Lower lobe of right lung (tissue), 2 donors: ENCODE data around the gene HECW1. TPM values are rescaled to one million over a fixed set of nuclear protein-coding genes. Genes with fewer than 3 reads are reported as not detected.

Experiments used
- ATAC-seq, 2 donors: fragments of 200-7000 bp; cut with Tn5 transposase; one replicate each; pipeline ENCODE4 v1.9.1; 2020 to 2022; ENCODE audit warnings: mild to moderate bottlenecking in 2 of 2, moderate library complexity in 2 of 2
- DNase-seq: peaks from one replicate; pipeline ENCODE4 v3.0.0-alpha.2; 2020
- H3K27ac ChIP-seq: fragments of 200-600 bp; one replicate; pipeline ENCODE4 v1.8.0; 2022
- H3K27me3 ChIP-seq: fragments of 200-600 bp; one replicate; pipeline ENCODE4 v1.8.0; 2022; ENCODE audit warnings: low read depth
- H3K36me3 ChIP-seq: fragments of 200-600 bp; one replicate; pipeline ENCODE4 v1.8.0; 2022; ENCODE audit warnings: mild to moderate bottlenecking
- H3K4me1 ChIP-seq: fragments of 200-600 bp; one replicate; pipeline ENCODE4 v1.8.0; 2022
- H3K4me3 ChIP-seq: fragments of 200-600 bp; one replicate; pipeline ENCODE4 v1.8.0; 2022; ENCODE audit warnings: mild to moderate bottlenecking
- H3K9me3 ChIP-seq: fragments of 200-600 bp; one replicate; pipeline ENCODE4 v1.8.0; 2022
- CTCF ChIP-seq: fragments of 200-600 bp; IDR thresholded peaks from one replicate; pipeline ENCODE4 v1.8.0; 2022; ENCODE audit warnings: antibody characterized with exemption, mild to moderate bottlenecking
- intact Hi-C: fragments of 100-400 bp; cut with DNase I; formaldehyde crosslinking; loops from one replicate; pipeline ENCODE4 v1.11.0; 2022
- total RNA-seq: library from RNA; stranded (reverse); fragmentation: NEBNext Ultra II Directional; extraction: Animal tissue kit (Norgen Biotek cat#: 25700); gene quantifications from one replicate; pipeline ENCODE4 v1.2.1, GENCODE V29; 2021
- donor health status: DM: no; HTN: yes; CAD: no; lungs with severe emphysema.

The HECW1 gene
- total RNA-seq, 1 donor from 2014 or later, result 0.06 TPM

GRCh38 chr7:43589728-43590127 lies 477.3 kb downstream of the HECW1 start:
- intact Hi-C loops, result no loop called here
- no peak for TF ChIP-seq CTCF

GRCh38 chr7:43590862-43591557 lies 478.6 kb downstream of the HECW1 start:
- Histone ChIP-seq H3K9me3 (no peaks in the 10 kb centered on the region), H3K4me3 (no peak overlapping the region), H3K36me3 (no peaks in the 10 kb centered on the region), H3K4me1 (peaks cover 7% of the 10 kb centered on the region), H3K27ac (no peak overlapping the region), H3K27me3 (no peaks in the 10 kb centered on the region)
- ATAC-seq (no peak), DNase-seq (no peak)
- no peak for TF ChIP-seq CTCF
- intact Hi-C loops, result no loop called here

More at GRCh38 chr7:43589728-43590127, 477.3 kb downstream of the HECW1 start:
- no peak for ATAC-seq
- Histone ChIP-seq H3K27me3 (no peaks in the 10 kb centered on the region), H3K27ac (no peak overlapping the region), H3K4me1 (peaks cover 18% of the 10 kb centered on the region), H3K4me3 (no peak overlapping the region), H3K36me3 (no peaks in the 10 kb centered on the region), H3K9me3 (no peaks in the 10 kb centered on the region)
- no peak for DNase-seq

GRCh38 chr7:43591558-43592180 lies 479.2 kb downstream of the HECW1 start:
- peaks cover 7% of the 10 kb centered on the region for H3K4me1 ChIP-seq
- DNase-seq, result no peak
- H3K27ac ChIP-seq, result no peak overlapping the region
- no peak overlapping the region for H3K4me3 ChIP-seq
- peaks cover 5% of the 10 kb centered on the region for H3K36me3 ChIP-seq
- intact Hi-C loops, result no loop called here
- peak in 1 of 2 donors; percentile 68 for ATAC-seq
- TF ChIP-seq CTCF, result no peak
- no peaks in the 10 kb centered on the region for H3K27me3 ChIP-seq
- H3K9me3 ChIP-seq, result no peaks in the 10 kb centered on the region

GRCh38 chr7:43592326-43592725 lies 479.9 kb downstream of the HECW1 start:
- Histone ChIP-seq H3K4me3 (no peak overlapping the region), H3K4me1 (peaks cover 7% of the 10 kb centered on the region)

GRCh38 chr7:43593010-43593409 lies 480.6 kb downstream of the HECW1 start:
- Histone ChIP-seq H3K4me1 (peaks cover 7% of the 10 kb centered on the region), H3K4me3 (no peak overlapping the region), H3K27ac (no peak overlapping the region), H3K36me3 (peaks cover 19% of the 10 kb centered on the region), H3K27me3 (no peaks in the 10 kb centered on the region), H3K9me3 (no peaks in the 10 kb centered on the region)
- no peak for TF ChIP-seq CTCF
- DNase-seq, result no peak
- intact Hi-C loops, result no loop called here
- ATAC-seq, result no peak

More at GRCh38 chr7:43592326-43592725, 479.9 kb downstream of the HECW1 start:
- Histone ChIP-seq H3K27ac (no peak overlapping the region), H3K27me3 (no peaks in the 10 kb centered on the region), H3K9me3 (no peaks in the 10 kb centered on the region), H3K36me3 (peaks cover 12% of the 10 kb centered on the region)
- no peak for TF ChIP-seq CTCF
- intact Hi-C loops, result no loop called here
- no peak for DNase-seq
- ATAC-seq, result no peak
